IPS-20b (cell line): ENCODE results near the gene MTM1.

Source experiments
- H3K27ac ChIP-seq: one replicate; pipeline ENCODE4 v1.5.1; 2013; ENCODE audit warnings: low read length
- H3K27me3 ChIP-seq: 2 replicates; pipeline ENCODE4 v1.6.1; 2013; ENCODE audit warnings: mild to moderate bottlenecking, low read length, inconsistent platforms; ENCODE audit not compliant: insufficient read depth
- H3K36me3 ChIP-seq: 2 replicates; pipeline ENCODE4 v1.6.1; 2013; ENCODE audit warnings: low read depth, mild to moderate bottlenecking, inconsistent platforms, low read length, moderate library complexity; ENCODE audit not compliant: insufficient read depth
- H3K4me1 ChIP-seq: 2 replicates; pipeline ENCODE4 v1.6.1; 2013; ENCODE audit warnings: mild to moderate bottlenecking, control low read depth, inconsistent platforms, low read length, moderate library complexity; ENCODE audit not compliant: insufficient read depth
- H3K4me3 ChIP-seq: 2 replicates; pipeline ENCODE4 v1.5.1; 2013; ENCODE audit warnings: mild to moderate bottlenecking, low read length, inconsistent platforms
- H3K9ac ChIP-seq: 2 replicates; pipeline ENCODE4 v1.6.1; 2013; ENCODE audit warnings: low read depth, mild to moderate bottlenecking, inconsistent platforms, low read length, moderate library complexity
- H3K9me3 ChIP-seq: 2 replicates; pipeline ENCODE4 v1.6.1; 2013; ENCODE audit warnings: mild to moderate bottlenecking, low read depth, low read length, inconsistent platforms; ENCODE audit not compliant: insufficient read depth

Gene MTM1

GRCh38 chrX:150610446-150610845 is 42.0 kb downstream of the MTM1 start:
- Histone ChIP-seq H3K9ac (no peak overlapping the region), H3K9me3 (no peaks in the 10 kb centered on the region), H3K27me3 (no peaks in the 10 kb centered on the region), H3K4me3 (no peak overlapping the region), H3K36me3 (no peaks in the 10 kb centered on the region), H3K27ac (no peak overlapping the region), H3K4me1 (no peaks in the 10 kb centered on the region)

- Histone ChIP-seq H3K9me3 (no peaks in the 10 kb centered on the region), H3K27ac (no peak overlapping the region), H3K36me3 (no peaks in the 10 kb centered on the region), H3K27me3 (no peaks in the 10 kb centered on the region), H3K9ac (no peak overlapping the region), H3K4me3 (no peak overlapping the region), H3K4me1 (no peaks in the 10 kb centered on the region; the same call in 1 of the 2 replicates)
Measured at GRCh38 chrX:150615356-150615755, 46.9 kb downstream of the MTM1 start.

GRCh38 chrX:150616179-150616862 is 47.9 kb downstream of the MTM1 start:
- H3K27ac ChIP-seq: no peak overlapping the region
- no peak overlapping the region for H3K4me3 ChIP-seq
- H3K4me1 ChIP-seq: no peaks in the 10 kb centered on the region; the same call in 1 of the 2 replicates
- no peaks in the 10 kb centered on the region for H3K9me3 ChIP-seq
- no peaks in the 10 kb centered on the region for H3K27me3 ChIP-seq
- H3K9ac ChIP-seq: no peak overlapping the region
- no peaks in the 10 kb centered on the region for H3K36me3 ChIP-seq

GRCh38 chrX:150616863-150617198 is 48.4 kb downstream of the MTM1 start:
- H3K27ac ChIP-seq: no peak overlapping the region
- no peaks in the 10 kb centered on the region for H3K9me3 ChIP-seq
- H3K4me3 ChIP-seq: no peak overlapping the region
- no peak overlapping the region for H3K9ac ChIP-seq
- no peaks in the 10 kb centered on the region; the same call in 1 of the 2 replicates for H3K4me1 ChIP-seq
- no peaks in the 10 kb centered on the region for H3K27me3 ChIP-seq
- H3K36me3 ChIP-seq: no peaks in the 10 kb centered on the region

- no peak overlapping the region for H3K27ac ChIP-seq
- no peaks in the 10 kb centered on the region for H3K27me3 ChIP-seq
- H3K9ac ChIP-seq: no peak overlapping the region
- no peaks in the 10 kb centered on the region for H3K36me3 ChIP-seq
- no peaks in the 10 kb centered on the region for H3K9me3 ChIP-seq
- H3K4me3 ChIP-seq: no peak overlapping the region
- no peaks in the 10 kb centered on the region for H3K4me1 ChIP-seq
Measured at GRCh38 chrX:150621652-150622051, 53.2 kb downstream of the MTM1 start.

- no peaks in the 10 kb centered on the region for H3K27me3 ChIP-seq
- H3K9ac ChIP-seq: no peak overlapping the region
- no peaks in the 10 kb centered on the region for H3K36me3 ChIP-seq
- no peaks in the 10 kb centered on the region for H3K9me3 ChIP-seq
- H3K4me3 ChIP-seq: no peak overlapping the region
- H3K27ac ChIP-seq: no peak overlapping the region
- no peaks in the 10 kb centered on the region for H3K4me1 ChIP-seq
Measured at GRCh38 chrX:150623583-150623982, 55.2 kb downstream of the MTM1 start.

GRCh38 chrX:150625097-150625496 is 56.7 kb downstream of the MTM1 start:
- H3K4me1 ChIP-seq: no peaks in the 10 kb centered on the region
- H3K4me3 ChIP-seq: no peak overlapping the region
- no peaks in the 10 kb centered on the region for H3K9me3 ChIP-seq
- no peak overlapping the region for H3K27ac ChIP-seq
- H3K36me3 ChIP-seq: no peaks in the 10 kb centered on the region
- no peaks in the 10 kb centered on the region for H3K27me3 ChIP-seq
- no peak overlapping the region for H3K9ac ChIP-seq

- Histone ChIP-seq H3K4me1 (no peaks in the 10 kb centered on the region), H3K27ac (no peak overlapping the region), H3K9me3 (no peaks in the 10 kb centered on the region), H3K9ac (no peak overlapping the region), H3K36me3 (peaks cover 4% of the 10 kb centered on the region; the same call in 1 of the 2 replicates), H3K4me3 (no peak overlapping the region), H3K27me3 (no peaks in the 10 kb centered on the region)
Measured at GRCh38 chrX:150625875-150626274, 57.5 kb downstream of the MTM1 start.

- peaks cover 5% of the 10 kb centered on the region; the same call in 1 of the 2 replicates for H3K36me3 ChIP-seq
- no peak overlapping the region for H3K27ac ChIP-seq
- H3K9ac ChIP-seq: no peak overlapping the region
- no peaks in the 10 kb centered on the region for H3K9me3 ChIP-seq
- no peaks in the 10 kb centered on the region for H3K4me1 ChIP-seq
- H3K4me3 ChIP-seq: no peak overlapping the region
- no peaks in the 10 kb centered on the region for H3K27me3 ChIP-seq
Measured at GRCh38 chrX:150627957-150628356, 59.5 kb downstream of the MTM1 start.

GRCh38 chrX:150635952-150636351 is 67.5 kb downstream of the MTM1 start:
- Histone ChIP-seq H3K27me3 (no peaks in the 10 kb centered on the region), H3K27ac (no peak overlapping the region), H3K4me3 (no peak overlapping the region), H3K4me1 (no peaks in the 10 kb centered on the region), H3K9ac (no peak overlapping the region), H3K9me3 (no peaks in the 10 kb centered on the region), H3K36me3 (peaks cover 2% of the 10 kb centered on the region; the same call in 1 of the 2 replicates)

GRCh38 chrX:150642423-150642822 is 74.0 kb downstream of the MTM1 start:
- peaks cover 19% of the 10 kb centered on the region for H3K36me3 ChIP-seq
- no peak overlapping the region for H3K27ac ChIP-seq
- no peaks in the 10 kb centered on the region for H3K9me3 ChIP-seq
- no peak overlapping the region for H3K9ac ChIP-seq
- H3K4me3 ChIP-seq: no peak overlapping the region
- no peaks in the 10 kb centered on the region for H3K4me1 ChIP-seq
- no peaks in the 10 kb centered on the region for H3K27me3 ChIP-seq

GRCh38 chrX:150643271-150643670 is 74.8 kb downstream of the MTM1 start:
- Histone ChIP-seq H3K27ac (no peak overlapping the region), H3K9me3 (no peaks in the 10 kb centered on the region), H3K36me3 (peaks cover 19% of the 10 kb centered on the region), H3K4me3 (no peak overlapping the region), H3K27me3 (no peaks in the 10 kb centered on the region), H3K4me1 (no peaks in the 10 kb centered on the region), H3K9ac (no peak overlapping the region)
